Spleen (tissue), 13 donors: ENCODE results near the gene WNT1. TPM values are rescaled to one million over a fixed set of nuclear protein-coding genes. Genes with fewer than 3 reads are reported as not detected.

Experiments used
- DNase-seq: peaks from one replicate; pipeline ENCODE4 v3.0.0-alpha.2; 2020
- H3K27ac ChIP-seq, 8 donors: fragments of 200-600 bp; sonication (generic) in 7 of 8; 1 replicate in 4 of 8; 2 replicates in 4 of 8; pipeline versions ENCODE4 v1.5.0 to v1.8.0; 2016 to 2021; ENCODE audit warnings: inconsistent platforms in 4 of 8, mild to moderate bottlenecking in 4 of 8, moderate library complexity in 1 of 8
- H3K27me3 ChIP-seq, 7 donors: fragments of 200-600 bp; sonication (generic) in 6 of 7; replicated peaks in 1 of 7; 1 replicate in 4 of 7; 2 replicates in 3 of 7; pipeline versions ENCODE4 v1.5.0 to v1.8.0; 2016 to 2021; ENCODE audit warnings: inconsistent platforms in 3 of 7, mild to moderate bottlenecking in 1 of 7
- H3K36me3 ChIP-seq, 6 donors: fragments of 200-600 bp; sonication (generic) in 5 of 6; 1 replicate in 4 of 6; 2 replicates in 2 of 6; pipeline versions ENCODE4 v1.5.0 to v1.8.0; 2016 to 2021; ENCODE audit warnings: inconsistent platforms in 2 of 6
- H3K4me1 ChIP-seq, 6 donors: fragments of 200-600 bp; sonication (generic) in 5 of 6; 1 replicate in 3 of 6; 2 replicates in 3 of 6; pipeline versions ENCODE4 v1.5.0 to v1.8.0; 2016 to 2021; ENCODE audit warnings: inconsistent platforms in 3 of 6
- H3K4me3 ChIP-seq, 8 donors: fragments of 200-600 bp; sonication (generic) in 7 of 8; 1 replicate in 4 of 8; 2 replicates in 4 of 8; pipeline versions ENCODE4 v1.5.0 to v1.8.0; 2016 to 2021; ENCODE audit warnings: inconsistent platforms in 4 of 8, mild to moderate bottlenecking in 4 of 8, moderate library complexity in 2 of 8
- H3K9me3 ChIP-seq, 8 donors: fragments of 200-600 bp; sonication (generic) in 7 of 8; 1 replicate in 4 of 8; 2 replicates in 4 of 8; pipeline versions ENCODE4 v1.5.0 to v1.8.0; 2016 to 2021; ENCODE audit warnings: inconsistent platforms in 4 of 8
- POLR2A ChIP-seq, 3 donors: fragments of 450-650 bp; IDR thresholded peaks; one replicate each; pipeline ENCODE4 v1.5.1; 2017; ENCODE audit warnings: antibody characterized with exemption in 3 of 3, mild to moderate bottlenecking in 1 of 3
- POLR2AphosphoS5 ChIP-seq, 3 donors: sonication (generic); formaldehyde crosslinking; IDR thresholded peaks; one replicate each; pipeline ENCODE4 v1.5.1; 2017; ENCODE audit warnings: antibody characterized with exemption in 3 of 3
- WGBS, 5 donors: extraction: QIAGEN DNeasy Blood & Tissue Kit in 3 of 5; methylation state at CpG; one replicate each; pipeline versions ENCODE4 v1.1.5 to v1.1.7; 2013 to 2018; 5-methylcytosine and 5-hydroxymethylcytosine counted together
- intact Hi-C: fragments of 100-400 bp; cut with DNase I; formaldehyde crosslinking; loops from one replicate; pipeline ENCODE4 v1.15.0; 2023; ENCODE audit warnings: low total_unique reads
- long read RNA-seq, 2 donors: transcript quantifications; one replicate each; lab custom pipeline, GENCODE V29; 2026
- polyA plus RNA-seq, 3 donors: library from polyadenylated mRNA; stranded (reverse); fragments of 200-250 nt; gene quantifications; one replicate each; pipeline ENCODE4 v1.2.1, GENCODE V29; 2013
- total RNA-seq, 7 donors: library from RNA; depleted of rRNA in 3 of 7; stranded (reverse); fragments of >200 nt in 3 of 7; fragmentation: NEBNext Ultra II Directional in 4 of 7; extraction: Animal tissue kit (Norgen Biotek cat#: 25700) in 4 of 7; gene quantifications; one replicate each; pipeline versions ENCODE4 v1.1.0 to v1.2.1, GENCODE V29; 2016 to 2021
- TF ChIP-seq, protein P1 (sequence below), 11 experiments: fragments of 200-600 bp in 7 of 11; fragments of 450-650 bp in 4 of 11; sonication (generic) in 4 of 11; IDR thresholded peaks in 8 of 11; conservative IDR thresholded peaks in 3 of 11; 1 replicate in 7 of 11; 2 replicates in 4 of 11; pipeline versions ENCODE4 v1.4.0 to v1.8.0; 2016 to 2021; ENCODE audit warnings: antibody characterized with exemption in 11 of 11, inconsistent platforms in 4 of 11, mild to moderate bottlenecking in 1 of 11
- donor health status: healthy with polysubstance abuse.
- donor health status: DM: no; HTN: no; CAD: no; lungs with moderate emphysema.
- donor health status: DM: no; HTN: no; CAD: no.
- donor health status: Bipolar disorder and iron deficiency.
- donor health status: healthy.
- donor health status: DM: no; HTN: no; CAD: no.
- donor health status: DM: yes; HTN: yes; CAD: no.

WNT1 gene
- total RNA-seq = under 1 TPM in 3 of 7 donors, not detected in 4; 0.23 to 0.52 (median 0.41) TPM
- polyA plus RNA-seq = under 1 TPM in 1 of 3 donors, not detected in 2; 0.06 TPM
- long read RNA-seq, donor 1 = 0 reads
- long read RNA-seq, donor 2 = 0 reads

GRCh38 chr12:48978291-48978740 is at the start of gene WNT1:
TSS of gene WNT1 (plus strand) at chr12:48978322. CDS start at chr12:48978651, 329 bp downstream.
- Histone ChIP-seq H3K4me1 (peaks cover 37 to 59% (median 51%) of the 10 kb centered on the region in 6 donors), H3K4me3 (peak within 1 kb of the TSS in 7 of 8 donors; percentile 40 to 74 (median 45)), H3K36me3 (no peaks in the 10 kb centered on the region), H3K27me3 (peaks cover 0 to 98% (median 74%) of the 10 kb centered on the region in 7 donors), H3K27ac (peak within 1 kb of the TSS in 2 of 8 donors; percentile 7 to 76), H3K9me3 (no peaks in the 10 kb centered on the region)
- DNase-seq = no peak
- whole genome bisulfite sequencing, 5 donors = 0 to 6% (median 1%) methylated on average over 5 to 45 of the region's 45 CpGs
- intact Hi-C loops = no loop called here
- TF ChIP-seq POLR2AphosphoS5 (IDR thresholded peaks at IDR 0.05) = no peak
- TF ChIP-seq, protein P1, sequence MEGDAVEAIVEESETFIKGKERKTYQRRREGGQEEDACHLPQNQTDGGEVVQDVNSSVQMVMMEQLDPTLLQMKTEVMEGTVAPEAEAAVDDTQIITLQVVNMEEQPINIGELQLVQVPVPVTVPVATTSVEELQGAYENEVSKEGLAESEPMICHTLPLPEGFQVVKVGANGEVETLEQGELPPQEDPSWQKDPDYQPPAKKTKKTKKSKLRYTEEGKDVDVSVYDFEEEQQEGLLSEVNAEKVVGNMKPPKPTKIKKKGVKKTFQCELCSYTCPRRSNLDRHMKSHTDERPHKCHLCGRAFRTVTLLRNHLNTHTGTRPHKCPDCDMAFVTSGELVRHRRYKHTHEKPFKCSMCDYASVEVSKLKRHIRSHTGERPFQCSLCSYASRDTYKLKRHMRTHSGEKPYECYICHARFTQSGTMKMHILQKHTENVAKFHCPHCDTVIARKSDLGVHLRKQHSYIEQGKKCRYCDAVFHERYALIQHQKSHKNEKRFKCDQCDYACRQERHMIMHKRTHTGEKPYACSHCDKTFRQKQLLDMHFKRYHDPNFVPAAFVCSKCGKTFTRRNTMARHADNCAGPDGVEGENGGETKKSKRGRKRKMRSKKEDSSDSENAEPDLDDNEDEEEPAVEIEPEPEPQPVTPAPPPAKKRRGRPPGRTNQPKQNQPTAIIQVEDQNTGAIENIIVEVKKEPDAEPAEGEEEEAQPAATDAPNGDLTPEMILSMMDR (IDR thresholded peaks at IDR 0.05 in 8 of 11, conservative IDR thresholded peaks at IDR 0.05 in 3 of 11) = peak in 7 of 11 experiments; percentile 17 to 72 (median 51)

GRCh38 chr12:48929551-48929950 is 48.6 kb upstream of the WNT1 start:
- TF ChIP-seq POLR2AphosphoS5 (IDR thresholded peaks at IDR 0.05) (no peak), POLR2A (IDR thresholded peaks at IDR 0.05) (no peak)
- TF ChIP-seq, protein P1 (IDR thresholded peaks at IDR 0.05 in 8 of 11, conservative IDR thresholded peaks at IDR 0.05 in 3 of 11) = no peak
- Histone ChIP-seq H3K27ac (no peak overlapping the region), H3K9me3 (no peaks in the 10 kb centered on the region), H3K4me3 (no peak overlapping the region), H3K4me1 (peaks cover 0 to 26% (median 11%) of the 10 kb centered on the region in 6 donors), H3K36me3 (peaks cover 0 to 72% (median 17%) of the 10 kb centered on the region in 6 donors), H3K27me3 (no peaks in the 10 kb centered on the region)
- intact Hi-C loops = no loop called here
- 85 to 96% (median 89%) methylated on average over 1 of the region's 1 CpG for WGBS, 5 donors
- no peak for DNase-seq

DNA sequence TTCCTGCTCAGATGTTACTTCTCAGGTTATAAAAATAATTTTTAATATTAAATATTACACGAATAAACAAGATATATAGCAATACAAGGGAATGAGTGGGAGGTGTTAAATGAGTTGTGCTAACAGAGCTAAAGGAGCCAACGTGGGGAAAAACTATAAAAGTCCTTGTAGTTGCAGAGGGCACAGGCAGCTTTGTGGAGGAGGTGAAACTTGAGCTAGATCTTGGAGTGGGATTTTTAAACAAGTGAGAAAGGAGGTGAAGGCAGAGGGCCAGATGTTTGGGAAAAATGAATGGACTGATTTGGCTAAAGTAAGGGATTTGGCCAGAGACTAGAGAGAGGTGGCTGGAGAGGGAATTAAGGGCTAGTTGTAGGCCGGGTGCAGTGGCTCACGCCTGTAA is 47.6 kb upstream of the WNT1 start:
- H3K36me3 ChIP-seq = peaks cover 0 to 81% (median 22%) of the 10 kb centered on the region in 6 donors
- TF ChIP-seq POLR2AphosphoS5 (IDR thresholded peaks at IDR 0.05) = no peak
- TF ChIP-seq, protein P1 (IDR thresholded peaks at IDR 0.05 in 8 of 11, conservative IDR thresholded peaks at IDR 0.05 in 3 of 11) = no peak
- intact Hi-C loops = no loop called here
- WGBS, 5 donors = 85 to 89% (median 88%) methylated on average over 4 of the region's 4 CpGs
- H3K9me3 ChIP-seq = no peaks in the 10 kb centered on the region
- H3K27ac ChIP-seq = no peak overlapping the region
- DNase-seq = no peak
- no peak overlapping the region for H3K4me3 ChIP-seq
- no peaks in the 10 kb centered on the region for H3K27me3 ChIP-seq
- H3K4me1 ChIP-seq = peaks cover 0 to 29% (median 10%) of the 10 kb centered on the region in 6 donors

GRCh38 chr12:48932878-48933277 is 45.2 kb upstream of the WNT1 start:
- TF ChIP-seq POLR2AphosphoS5 (IDR thresholded peaks at IDR 0.05) = peak in 1 of 3 donors; percentile 62
- TF ChIP-seq, protein P1 (IDR thresholded peaks at IDR 0.05 in 8 of 11, conservative IDR thresholded peaks at IDR 0.05 in 3 of 11) = no peak
- Histone ChIP-seq H3K4me1 (peaks cover 0 to 37% (median 6%) of the 10 kb centered on the region in 6 donors), H3K27me3 (no peaks in the 10 kb centered on the region), H3K4me3 (peak overlapping the region in 2 of 8 donors; percentile 8 to 41), H3K27ac (peak overlapping the region in 5 of 8 donors; percentile 30 to 87 (median 73)), H3K9me3 (no peaks in the 10 kb centered on the region), H3K36me3 (peaks cover 0 to 92% (median 31%) of the 10 kb centered on the region in 6 donors)
- DNase-seq = no peak
- intact Hi-C loops = no loop called here
- WGBS, 5 donors = 42 to 87% (median 50%) methylated on average over 2 of the region's 2 CpGs
